ENCODE measurements around the gene REPIN1. TPM values are rescaled to one million over a fixed set of nuclear protein-coding genes. Genes with fewer than 3 reads are reported as not detected.
A peak's percentile ranks its signal among the peaks of the same experiment; 100 is the strongest.

REPIN1 gene
- total and polyA plus RNA-seq, 2 donors (not counting 1 experiment from before 2014, with no cell fraction given), result 165 to 190 TPM

DNA sequence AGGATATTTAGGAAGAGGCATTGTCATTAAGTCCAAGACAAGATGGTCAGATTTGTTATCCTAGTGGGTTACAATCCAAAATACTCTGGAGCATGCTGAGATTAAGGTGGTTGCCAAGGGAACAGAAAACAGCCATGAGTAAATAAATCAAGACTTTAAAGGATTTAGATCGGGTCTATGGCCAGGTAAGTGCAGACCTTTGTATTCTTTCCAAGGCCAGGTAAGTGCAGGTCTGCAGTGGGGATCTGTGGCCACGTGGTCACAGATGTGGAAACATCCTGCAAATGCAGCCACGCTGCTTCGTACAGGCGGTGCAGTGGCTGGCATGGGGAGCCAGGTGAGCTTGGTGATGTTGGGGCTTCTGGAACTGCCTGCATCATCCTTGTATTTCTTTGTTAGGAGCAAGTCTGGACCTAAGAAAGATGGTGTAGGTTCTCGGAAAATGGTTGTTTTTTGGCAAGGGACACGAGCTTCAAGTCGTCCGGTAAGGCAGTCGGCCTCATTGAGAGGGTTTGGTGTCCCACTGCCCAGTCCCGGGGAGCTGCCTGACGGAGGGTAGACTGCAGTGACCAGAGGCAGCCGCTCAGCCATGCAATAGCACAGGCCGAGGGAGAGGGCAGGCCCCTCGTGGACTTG, 32.3 kb downstream of the REPIN1 start:
- Histone ChIP-seq H2AFZ (ENCODE audit: insufficient read depth, low read depth, low read length, poor library complexity, severe bottlenecking) (no peak overlapping the region), H3K36me3 (replicated peaks in 1 of 2; ENCODE audit: control extremely low read depth in 1 of 2, control insufficient read depth in 1 of 2, extremely low read depth in 1 of 2, insufficient read depth in 2 of 2, low read length in 1 of 2) (peaks cover 0 to 7% of the 10 kb centered on the region in 2 experiments), H3K27ac (ENCODE audit: low read length in 2 of 2) (no peak overlapping the region), H3K4me2 (replicated peaks; ENCODE audit: low read depth, low read length, poor library complexity, severe bottlenecking) (no peak overlapping the region), H3K4me3 (ENCODE audit: control extremely low read depth in 1 of 5, extremely low read depth in 1 of 5, insufficient read depth in 1 of 5, low read depth in 2 of 5, low read length in 4 of 5) (no peak overlapping the region), H3K9ac (ENCODE audit: low read length) (no peak overlapping the region), H3K27me3 (replicated peaks in 1 of 4; ENCODE audit: control extremely low read depth in 1 of 4, control insufficient read depth in 3 of 4, insufficient read depth in 4 of 4, low read length in 3 of 4) (no peaks in the 10 kb centered on the region), H3K79me2 (ENCODE audit: control insufficient read depth, insufficient read depth, low read length) (peaks cover 16% of the 10 kb centered on the region), H3K9me3 (ENCODE audit: control extremely low read depth in 1 of 3, control insufficient read depth in 2 of 3, insufficient read depth in 1 of 3, low read length in 2 of 3) (no peaks in the 10 kb centered on the region), H4K20me1 (ENCODE audit: control insufficient read depth, insufficient read depth, low read length, poor library complexity, severe bottlenecking) (no peaks in the 10 kb centered on the region), H3K4me1 (ENCODE audit: control insufficient read depth in 2 of 2, insufficient read depth in 2 of 2, low read length in 2 of 2) (peaks cover 14 to 23% of the 10 kb centered on the region in 2 donors)
- TF ChIP-seq, protein P1, sequence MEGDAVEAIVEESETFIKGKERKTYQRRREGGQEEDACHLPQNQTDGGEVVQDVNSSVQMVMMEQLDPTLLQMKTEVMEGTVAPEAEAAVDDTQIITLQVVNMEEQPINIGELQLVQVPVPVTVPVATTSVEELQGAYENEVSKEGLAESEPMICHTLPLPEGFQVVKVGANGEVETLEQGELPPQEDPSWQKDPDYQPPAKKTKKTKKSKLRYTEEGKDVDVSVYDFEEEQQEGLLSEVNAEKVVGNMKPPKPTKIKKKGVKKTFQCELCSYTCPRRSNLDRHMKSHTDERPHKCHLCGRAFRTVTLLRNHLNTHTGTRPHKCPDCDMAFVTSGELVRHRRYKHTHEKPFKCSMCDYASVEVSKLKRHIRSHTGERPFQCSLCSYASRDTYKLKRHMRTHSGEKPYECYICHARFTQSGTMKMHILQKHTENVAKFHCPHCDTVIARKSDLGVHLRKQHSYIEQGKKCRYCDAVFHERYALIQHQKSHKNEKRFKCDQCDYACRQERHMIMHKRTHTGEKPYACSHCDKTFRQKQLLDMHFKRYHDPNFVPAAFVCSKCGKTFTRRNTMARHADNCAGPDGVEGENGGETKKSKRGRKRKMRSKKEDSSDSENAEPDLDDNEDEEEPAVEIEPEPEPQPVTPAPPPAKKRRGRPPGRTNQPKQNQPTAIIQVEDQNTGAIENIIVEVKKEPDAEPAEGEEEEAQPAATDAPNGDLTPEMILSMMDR (IDR thresholded peaks at IDR 0.05), result no peak
- no peak for TF ChIP-seq EZH2 (IDR thresholded peaks at IDR 0.05; ENCODE audit: borderline replicate concordance, insufficient read depth, low read depth, low read length, poor library complexity, severe bottlenecking)
- Mint-ChIP-seq H3K4me3 (no peak overlapping the region), H3K4me1 (peaks cover 35% of the 10 kb centered on the region), H3K9me3 (ENCODE audit: insufficient read depth) (no peaks in the 10 kb centered on the region), H3K27ac (peak overlapping the region; percentile 27), H3K27me3 (no peaks in the 10 kb centered on the region)
- ATAC-seq (ENCODE audit: low read depth) (no peak), DNase-seq (no peak)
- intact Hi-C loops (cut with micrococcal nuclease), result loop anchor here (10.0 kb wide), 1 partner anchor 976 kb away; no protein-coding TSS in a partner anchor
- ChIA-PET POLR2A (interaction anchor here (0.6 to 1.1 kb wide), 2 partner anchors 15 to 27 kb away, joined by 3 read pairs; no protein-coding TSS in a partner anchor), CTCF (interaction anchor here (1.5 kb wide), 2 partner anchors 21 to 45 kb away, joined by 5 read pairs; no protein-coding TSS in a partner anchor)
- 82% methylated on average over 15 of the region's 15 CpGs for WGBS (ENCODE audit: insufficient coverage)

DNA sequence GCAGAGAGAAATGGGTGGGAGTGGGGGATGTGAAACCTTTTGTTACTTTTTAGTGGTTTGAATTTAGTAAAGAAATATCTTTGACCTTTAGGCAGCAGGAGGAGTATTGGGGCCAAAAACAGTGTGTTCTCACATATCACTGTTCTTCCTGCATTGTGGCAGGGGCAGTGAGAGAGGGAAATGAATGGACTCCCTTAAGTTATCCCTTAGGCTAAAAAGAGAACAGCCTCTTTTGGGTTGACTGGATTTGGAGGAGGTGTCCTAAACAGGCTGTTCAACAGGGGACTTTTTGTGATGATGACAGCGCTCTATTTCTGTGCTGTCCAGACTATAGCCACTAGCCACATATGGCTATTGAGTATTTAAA, 32.8 kb downstream of the REPIN1 start:
- POLR2A ChIA-PET, result interaction anchor here (1.1 kb wide), 1 partner anchor 28 kb away, joined by 3 read pairs; no protein-coding TSS in a partner anchor
- Mint-ChIP-seq H3K4me3 (no peak overlapping the region), H3K27me3 (no peaks in the 10 kb centered on the region), H3K27ac (peak overlapping the region; percentile 27), H3K4me1 (peaks cover 40% of the 10 kb centered on the region), H3K9me3 (ENCODE audit: insufficient read depth) (no peaks in the 10 kb centered on the region)
- Histone ChIP-seq H3K36me3 (replicated peaks in 1 of 2; ENCODE audit: control extremely low read depth in 1 of 2, control insufficient read depth in 1 of 2, extremely low read depth in 1 of 2, insufficient read depth in 2 of 2, low read length in 1 of 2) (peaks cover 0 to 6% of the 10 kb centered on the region in 2 experiments), H3K4me1 (ENCODE audit: control insufficient read depth in 2 of 2, insufficient read depth in 2 of 2, low read length in 2 of 2) (peaks cover 18 to 28% of the 10 kb centered on the region in 2 donors), H4K20me1 (ENCODE audit: control insufficient read depth, insufficient read depth, low read length, poor library complexity, severe bottlenecking) (no peaks in the 10 kb centered on the region), H3K79me2 (ENCODE audit: control insufficient read depth, insufficient read depth, low read length) (peaks cover 13% of the 10 kb centered on the region), H3K9ac (ENCODE audit: low read length) (no peak overlapping the region), H3K4me3 (ENCODE audit: control extremely low read depth in 1 of 5, extremely low read depth in 1 of 5, insufficient read depth in 1 of 5, low read depth in 2 of 5, low read length in 4 of 5) (no peak overlapping the region), H3K9me3 (ENCODE audit: control extremely low read depth in 1 of 3, control insufficient read depth in 2 of 3, insufficient read depth in 1 of 3, low read length in 2 of 3) (no peaks in the 10 kb centered on the region), H3K27me3 (replicated peaks in 1 of 4; ENCODE audit: control extremely low read depth in 1 of 4, control insufficient read depth in 3 of 4, insufficient read depth in 4 of 4, low read length in 3 of 4) (no peaks in the 10 kb centered on the region), H2AFZ (ENCODE audit: insufficient read depth, low read depth, low read length, poor library complexity, severe bottlenecking) (no peak overlapping the region), H3K27ac (ENCODE audit: low read length in 2 of 2) (no peak overlapping the region), H3K4me2 (replicated peaks; ENCODE audit: low read depth, low read length, poor library complexity, severe bottlenecking) (no peak overlapping the region)
- CTCF ChIA-PET, result interaction anchor here (1.5 kb wide), 2 partner anchors 20 to 45 kb away, joined by 5 read pairs; no protein-coding TSS in a partner anchor
- ATAC-seq (ENCODE audit: low read depth) (no peak), DNase-seq (no peak)
- 100% methylated on average over 1 of the region's 1 CpG for WGBS (ENCODE audit: insufficient coverage)
- intact Hi-C loops (cut with micrococcal nuclease), result loop anchor here (10.0 kb wide), 1 partner anchor 977 kb away; no protein-coding TSS in a partner anchor
- TF ChIP-seq EZH2 (IDR thresholded peaks at IDR 0.05; ENCODE audit: borderline replicate concordance, insufficient read depth, low read depth, low read length, poor library complexity, severe bottlenecking), result no peak
- TF ChIP-seq, protein P1 (IDR thresholded peaks at IDR 0.05), result no peak
